Skeletal muscle tissue (tissue), 4 donors: ENCODE results near the gene NEDD4L. TPM values are rescaled to one million over a fixed set of nuclear protein-coding genes. Genes with fewer than 3 reads are reported as not detected.
A peak's percentile ranks its signal among the peaks of the same experiment; 100 is the strongest.
"Not testable (repeated sequence)": the region's sequence is repeated elsewhere in the genome, so short reads cannot be mapped to it uniquely, and the experiment has no call there.

Experiments
- H3K27ac ChIP-seq: one replicate; pipeline ENCODE4 v1.7.0; 2013; ENCODE audit warnings: mild to moderate bottlenecking, low read depth, low read length, inconsistent platforms
- H3K27me3 ChIP-seq, 3 donors: one replicate each; pipeline ENCODE4 v1.7.0; 2013; ENCODE audit warnings: low read length in 3 of 3; ENCODE audit not compliant: control insufficient read depth in 3 of 3, insufficient read depth in 3 of 3
- H3K36me3 ChIP-seq, 3 donors: one replicate each; pipeline ENCODE4 v1.7.0; 2013; ENCODE audit warnings: low read length in 3 of 3; ENCODE audit not compliant: control insufficient read depth in 3 of 3, insufficient read depth in 3 of 3
- H3K4me1 ChIP-seq, 3 donors: one replicate each; pipeline ENCODE4 v1.7.0; 2013; ENCODE audit warnings: low read length in 3 of 3, mild to moderate bottlenecking in 3 of 3; ENCODE audit not compliant: control insufficient read depth in 3 of 3, insufficient read depth in 3 of 3
- H3K4me3 ChIP-seq, 3 donors: one replicate each; pipeline ENCODE4 v1.7.0; 2013; ENCODE audit warnings: low read length in 3 of 3
- H3K9ac ChIP-seq, 3 donors: one replicate each; pipeline ENCODE4 v1.7.0; 2013; ENCODE audit warnings: low read length in 3 of 3, mild to moderate bottlenecking in 3 of 3, moderate library complexity in 2 of 3, low read depth in 1 of 3
- H3K9me3 ChIP-seq, 3 donors: one replicate each; pipeline ENCODE4 v1.7.0; 2013; ENCODE audit warnings: low read length in 3 of 3; ENCODE audit not compliant: control insufficient read depth in 3 of 3
- total RNA-seq: library from RNA; depleted of rRNA; stranded (reverse); fragments of >200 nt; gene quantifications from one replicate; pipeline ENCODE4 v1.2.3, GENCODE V29; 2014
- donor health status: Osteomylitis.

Gene NEDD4L
- total RNA-seq, 1 donor from 2014 or later, result 34.4 TPM

DNA sequence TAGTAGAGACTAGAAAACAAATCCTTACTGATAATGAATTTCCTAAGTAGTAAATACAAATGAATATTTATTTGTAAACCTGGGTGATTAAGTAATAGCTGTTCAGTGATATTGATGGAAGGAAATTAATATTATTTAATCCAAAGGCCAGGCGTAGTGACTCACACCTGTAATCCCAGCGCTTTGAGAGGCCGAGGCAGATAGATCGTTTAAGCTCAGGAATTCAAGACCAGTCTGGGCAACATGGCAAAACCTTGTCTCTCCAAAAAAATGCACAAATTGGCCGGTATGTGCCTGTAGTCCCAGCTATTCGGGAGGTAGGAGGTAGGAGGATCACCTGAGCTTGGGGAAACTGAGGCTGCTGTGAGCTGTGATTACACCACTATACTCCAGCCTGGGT, 228.2 kb downstream of the NEDD4L start:
- Histone ChIP-seq H3K36me3 (no peaks in the 10 kb centered on the region), H3K4me1 (peaks cover 30 to 43% (median 35%) of the 10 kb centered on the region in 3 donors), H3K4me3 (no peak overlapping the region), H3K27me3 (no peaks in the 10 kb centered on the region), H3K27ac (no peak overlapping the region), H3K9ac (no peak overlapping the region), H3K9me3 (no peaks in the 10 kb centered on the region)

DNA sequence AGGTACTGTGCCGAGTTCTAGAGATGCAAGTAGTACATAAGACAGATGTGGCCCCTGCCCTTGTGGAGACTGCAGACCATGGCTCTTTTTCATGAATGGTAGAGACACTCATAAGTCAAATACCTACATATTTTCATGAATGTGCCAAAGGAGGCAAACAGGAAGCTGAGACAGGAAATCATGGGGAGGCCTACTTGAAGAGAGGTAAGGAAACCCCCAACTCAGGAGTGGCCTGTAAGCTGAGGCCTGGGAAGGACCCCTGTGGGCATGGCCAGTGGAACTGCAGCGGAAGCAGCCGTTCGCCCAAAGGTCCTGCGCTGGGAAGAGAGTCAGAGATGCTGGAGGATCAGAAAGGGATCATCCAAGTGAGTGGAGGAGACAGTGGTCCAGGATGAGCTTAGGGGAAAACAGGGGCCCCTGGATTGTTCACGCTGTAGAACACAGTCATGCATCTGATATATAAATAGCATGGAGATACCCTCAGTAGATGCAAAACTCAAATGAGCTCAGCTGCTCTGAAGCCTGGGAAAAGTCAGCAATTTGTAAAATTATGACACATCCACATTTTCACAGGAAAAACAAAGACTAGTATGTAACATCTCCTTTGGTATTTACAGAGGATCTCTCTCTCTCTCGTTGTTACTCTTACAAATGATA, 228.9 kb downstream of the NEDD4L start:
- H3K9ac ChIP-seq, result no peak overlapping the region
- peaks cover 29 to 38% (median 37%) of the 10 kb centered on the region in 3 donors for H3K4me1 ChIP-seq
- no peaks in the 10 kb centered on the region for H3K9me3 ChIP-seq
- no peaks in the 10 kb centered on the region for H3K27me3 ChIP-seq
- no peak overlapping the region for H3K27ac ChIP-seq
- H3K36me3 ChIP-seq, result no peaks in the 10 kb centered on the region
- H3K4me3 ChIP-seq, result no peak overlapping the region

DNA sequence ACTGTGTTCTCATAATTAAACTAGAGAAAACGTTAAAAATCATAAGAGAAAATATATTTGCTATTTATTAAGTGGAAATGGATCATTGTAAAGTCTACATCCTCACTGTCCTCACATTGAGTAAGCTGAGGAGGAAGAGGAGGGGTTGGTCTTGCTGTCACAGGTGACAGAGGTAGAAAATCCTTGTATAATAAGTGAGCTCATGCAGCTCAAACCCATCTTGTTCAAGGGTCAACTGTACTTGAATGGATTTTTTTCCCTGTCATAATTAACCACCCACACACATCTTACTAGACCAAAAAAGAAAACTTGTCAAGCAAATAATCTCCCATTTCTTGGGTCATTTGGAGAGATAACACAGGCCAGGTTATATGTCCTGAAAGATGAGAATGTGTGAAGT, 231.2 kb downstream of the NEDD4L start:
- no peak overlapping the region for H3K9ac ChIP-seq
- no peak overlapping the region for H3K27ac ChIP-seq
- no peaks in the 10 kb centered on the region for H3K27me3 ChIP-seq
- H3K36me3 ChIP-seq, result no peaks in the 10 kb centered on the region
- H3K9me3 ChIP-seq, result no peaks in the 10 kb centered on the region
- H3K4me1 ChIP-seq, result peaks cover 17 to 34% (median 23%) of the 10 kb centered on the region in 3 donors
- no peak overlapping the region for H3K4me3 ChIP-seq

DNA sequence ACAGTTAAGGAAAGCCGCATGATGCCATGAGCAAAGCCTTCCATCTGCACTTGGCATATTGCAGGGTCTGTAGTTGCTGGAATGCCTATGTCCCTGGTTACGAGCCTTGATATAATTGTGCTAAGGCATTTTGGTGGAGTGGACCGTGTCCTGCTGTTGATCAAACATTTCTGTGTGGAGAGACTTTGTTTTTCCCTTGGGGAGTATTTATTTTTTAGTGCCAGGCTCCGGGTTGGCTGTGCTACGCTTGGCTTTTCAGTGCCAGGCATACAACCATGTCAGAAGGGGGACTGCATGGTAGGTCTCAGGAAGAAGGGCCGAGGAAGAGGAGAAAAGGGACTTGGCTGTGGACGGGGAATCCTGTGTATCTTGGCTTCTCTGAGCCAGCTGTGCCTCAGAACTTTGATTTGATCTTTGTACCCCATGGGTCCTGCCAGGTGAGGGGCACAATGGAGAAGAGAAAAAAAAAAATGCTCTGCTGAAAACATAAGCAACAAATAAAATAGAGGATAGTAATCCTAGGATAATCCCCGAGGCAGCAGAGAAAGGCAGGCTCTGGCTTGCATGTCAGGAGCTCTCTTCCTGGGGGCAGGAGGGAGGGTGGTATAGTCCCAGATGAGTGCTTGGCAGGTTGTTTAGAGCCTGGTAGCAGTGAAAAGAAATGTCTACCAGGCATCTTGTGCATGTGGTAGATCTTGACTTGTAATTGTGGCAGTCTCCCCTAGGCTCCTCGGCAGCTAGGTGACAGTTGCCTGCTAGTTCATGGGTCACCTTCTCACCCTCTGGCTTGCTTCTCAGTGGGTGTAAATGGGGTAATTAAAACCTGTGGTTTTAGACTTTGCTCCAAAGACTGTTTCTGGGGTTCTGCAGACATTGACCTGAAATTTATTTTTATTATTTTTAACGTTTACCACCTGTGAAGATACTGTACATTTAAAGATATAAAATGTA, 233.0 kb downstream of the NEDD4L start:
- Histone ChIP-seq H3K4me1 (peaks cover 18 to 36% (median 24%) of the 10 kb centered on the region in 3 donors), H3K4me3 (peak overlapping the region in 2 of 3 donors; percentile 22 to 31), H3K36me3 (no peaks in the 10 kb centered on the region), H3K9me3 (no peaks in the 10 kb centered on the region), H3K9ac (peak overlapping the region; percentile 19 to 47 (median 45)), H3K27me3 (no peaks in the 10 kb centered on the region), H3K27ac (no peak overlapping the region)

DNA sequence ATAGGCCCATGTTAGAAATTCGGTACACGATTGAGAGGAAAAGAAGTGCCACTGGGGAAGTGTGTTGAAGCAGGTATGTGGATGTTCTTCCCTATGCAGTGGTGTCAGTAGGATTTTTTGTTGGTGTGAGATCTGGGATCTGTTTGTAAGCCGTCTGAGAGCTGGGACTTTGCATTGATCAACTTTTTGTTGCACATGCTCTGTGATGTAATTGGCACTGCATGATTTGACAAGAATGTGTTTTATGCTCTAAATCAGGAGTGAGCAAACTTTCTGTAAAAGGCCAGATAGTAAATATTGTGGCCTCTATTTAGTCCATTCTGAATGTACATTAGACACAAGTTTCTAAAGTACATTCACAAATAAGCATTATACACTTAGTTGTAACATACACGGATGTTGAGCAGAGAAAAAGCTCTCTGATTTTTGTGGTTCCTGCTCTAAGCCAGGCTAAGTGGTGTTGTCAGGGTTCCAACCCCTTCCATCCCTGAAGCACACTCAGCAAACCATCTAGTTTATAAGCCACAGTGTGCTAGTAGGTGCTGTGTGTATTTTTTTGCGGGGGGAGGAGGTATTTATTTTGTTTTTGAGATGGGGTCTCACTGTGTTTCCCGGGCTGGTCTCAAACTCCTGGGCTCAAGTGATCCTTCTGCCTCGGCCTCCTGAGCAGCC, 235.6 kb downstream of the NEDD4L start:
- Histone ChIP-seq H3K36me3 (no peaks in the 10 kb centered on the region), H3K9me3 (no peaks in the 10 kb centered on the region), H3K4me1 (peaks cover 16 to 29% (median 19%) of the 10 kb centered on the region in 3 donors), H3K4me3 (no peak overlapping the region), H3K27me3 (no peaks in the 10 kb centered on the region), H3K9ac (no peak overlapping the region), H3K27ac (no peak overlapping the region)

DNA sequence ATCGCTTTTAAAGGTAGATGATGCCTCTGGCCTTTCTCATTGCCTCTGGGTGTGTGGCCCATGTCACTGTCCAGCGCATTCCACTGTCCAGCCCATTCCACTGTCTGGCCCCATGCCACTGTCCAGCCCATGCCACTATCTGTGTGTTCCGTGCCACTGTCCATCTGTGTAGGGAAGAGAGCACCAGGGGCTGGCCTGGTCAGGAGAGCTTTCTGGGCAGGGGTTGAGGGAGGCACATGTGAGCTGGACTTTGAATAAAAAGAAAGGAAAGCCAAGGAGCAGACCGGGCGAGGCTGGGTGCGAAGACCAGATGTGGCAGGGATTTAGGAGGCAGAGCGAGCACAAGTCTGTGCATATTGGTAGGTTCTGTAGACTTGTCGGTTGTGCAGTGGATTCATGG, 236.2 kb downstream of the NEDD4L start:
- Histone ChIP-seq H3K9ac (no peak overlapping the region), H3K27ac (no peak overlapping the region)

DNA sequence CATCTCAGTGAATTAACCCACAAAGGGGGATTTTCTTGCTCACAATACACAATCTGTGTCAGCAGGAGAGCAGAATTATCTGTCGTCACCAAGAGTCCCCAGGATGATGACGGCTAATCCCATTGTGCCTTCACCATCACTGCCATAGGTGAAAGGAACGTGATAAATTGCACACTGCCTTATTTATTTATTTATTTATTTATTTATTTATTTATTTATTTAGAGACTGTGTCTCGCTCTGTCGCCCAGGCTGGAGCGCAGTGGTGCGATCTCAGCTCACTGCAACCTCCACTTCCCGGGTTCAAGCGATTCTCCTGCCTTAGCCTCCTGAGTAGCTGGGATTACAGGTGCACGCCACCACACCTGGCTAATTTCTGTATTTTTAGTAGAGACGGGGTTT, 238.8 kb downstream of the NEDD4L start:
- peaks cover 8 to 38% (median 18%) of the 10 kb centered on the region in 3 donors for H3K4me1 ChIP-seq
- H3K36me3 ChIP-seq, H3K27me3 ChIP-seq, H3K27ac ChIP-seq, H3K4me3 ChIP-seq, H3K9ac ChIP-seq, H3K9me3 ChIP-seq: not testable (repeated sequence)

More for the DNA sequence above, 236.2 kb downstream of the NEDD4L start:
- H3K4me3 ChIP-seq, result no peak overlapping the region
- H3K4me1 ChIP-seq, result peaks cover 15 to 35% (median 21%) of the 10 kb centered on the region in 3 donors
- no peaks in the 10 kb centered on the region for H3K9me3 ChIP-seq
- H3K27me3 ChIP-seq, result no peaks in the 10 kb centered on the region
- no peaks in the 10 kb centered on the region for H3K36me3 ChIP-seq

DNA sequence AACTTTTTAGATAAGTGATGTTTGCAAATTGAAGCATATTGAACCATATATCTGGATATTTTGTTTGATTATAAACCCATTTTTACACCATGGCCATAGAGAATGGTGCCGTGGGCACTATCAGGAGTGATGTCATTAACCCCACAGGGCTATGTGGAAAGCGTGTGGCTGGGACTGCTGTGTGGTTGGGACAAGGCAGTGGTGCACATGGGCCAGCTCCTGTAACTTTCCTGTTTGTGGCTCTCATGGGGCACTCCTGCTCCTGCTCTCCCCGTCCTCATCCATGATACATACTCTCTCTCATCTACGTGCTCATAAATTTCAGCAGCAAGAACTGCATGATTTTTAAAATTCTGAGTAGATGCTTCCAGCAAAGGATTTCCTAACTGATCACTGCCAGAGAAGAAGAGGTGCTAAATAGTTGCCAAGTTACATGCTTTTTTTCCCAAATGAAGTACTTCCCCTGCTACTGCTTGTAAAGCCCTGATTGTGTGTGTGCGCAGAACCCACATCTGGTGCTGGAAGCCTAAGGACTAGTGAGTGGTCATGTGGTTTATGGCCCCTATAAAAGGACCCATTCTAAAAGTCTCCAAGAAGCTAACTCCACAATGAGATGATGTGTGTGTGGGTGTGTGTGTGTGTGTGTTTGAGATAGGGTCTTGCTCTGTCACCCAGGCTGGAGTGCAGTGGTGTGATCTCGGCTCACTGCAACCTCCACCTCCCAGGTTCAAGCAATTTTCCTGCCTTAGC, 240.8 kb downstream of the NEDD4L start:
- Histone ChIP-seq H3K36me3 (no peaks in the 10 kb centered on the region), H3K4me3 (no peak overlapping the region), H3K27me3 (no peaks in the 10 kb centered on the region), H3K4me1 (peaks cover 12 to 45% (median 32%) of the 10 kb centered on the region in 3 donors), H3K27ac (no peak overlapping the region), H3K9me3 (no peaks in the 10 kb centered on the region), H3K9ac (no peak overlapping the region)

DNA sequence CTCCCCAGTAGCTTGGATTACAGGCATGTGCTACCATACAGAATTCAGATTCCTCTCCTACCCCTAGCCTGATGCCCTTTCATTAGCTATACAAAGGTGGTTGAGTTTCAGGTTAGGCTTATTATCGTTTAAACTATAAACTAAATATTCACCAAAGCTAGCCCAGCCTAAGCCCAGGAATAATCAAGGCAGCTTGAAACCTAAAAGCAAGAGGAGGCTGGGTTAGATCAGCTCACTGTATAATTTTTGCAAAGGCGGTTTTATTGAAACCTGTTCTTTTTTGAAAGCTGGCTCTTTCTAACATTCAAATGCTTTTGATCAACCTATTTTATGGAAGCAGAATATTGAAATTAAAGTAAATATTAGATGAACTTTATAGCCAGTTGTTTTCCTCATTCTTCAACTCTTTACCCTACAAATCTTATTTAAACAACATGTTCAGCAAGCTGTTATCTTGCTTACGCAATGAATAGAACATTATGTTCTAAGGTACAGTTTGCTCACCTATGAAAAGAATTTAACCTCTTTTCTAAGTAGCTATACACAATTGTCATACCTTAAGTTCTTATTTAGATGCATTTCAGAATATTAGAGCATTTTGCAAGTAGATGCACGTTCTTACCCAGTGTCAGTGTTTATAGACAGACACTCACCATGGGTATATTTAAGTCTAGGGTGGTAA, 241.6 kb downstream of the NEDD4L start:
- no peaks in the 10 kb centered on the region for H3K27me3 ChIP-seq
- no peaks in the 10 kb centered on the region for H3K9me3 ChIP-seq
- no peak overlapping the region for H3K4me3 ChIP-seq
- no peaks in the 10 kb centered on the region for H3K36me3 ChIP-seq
- peaks cover 15 to 39% (median 34%) of the 10 kb centered on the region in 3 donors for H3K4me1 ChIP-seq
- H3K27ac ChIP-seq, result no peak overlapping the region
- no peak overlapping the region for H3K9ac ChIP-seq
